Testis (tissue), 3 donors: ENCODE results near the gene LAMTOR1. TPM values are rescaled to one million over a fixed set of nuclear protein-coding genes. Genes with fewer than 3 reads are reported as not detected.
A peak's percentile ranks its signal among the peaks of the same experiment; 100 is the strongest.

Experiments
- DNase-seq: peaks from one replicate; pipeline ENCODE4 v3.0.0-alpha.2; 2019
- H3K27ac ChIP-seq, 2 donors: fragments of 200-600 bp; sonication (generic); one replicate each; pipeline ENCODE4 v1.5.1; 2019
- H3K27me3 ChIP-seq: fragments of 200-600 bp; sonication (generic); one replicate; pipeline ENCODE4 v1.5.1; 2019
- H3K36me3 ChIP-seq: fragments of 200-600 bp; sonication (generic); one replicate; pipeline ENCODE4 v1.5.1; 2017; ENCODE audit warnings: low read depth; ENCODE audit errors: missing control alignments
- H3K4me1 ChIP-seq: fragments of 200-600 bp; sonication (generic); one replicate; pipeline ENCODE4 v1.5.1; 2019
- H3K4me3 ChIP-seq, 2 donors: fragments of 200-600 bp; sonication (generic); one replicate each; pipeline ENCODE4 v1.5.1; 2017 to 2019
- H3K9me3 ChIP-seq: fragments of 200-600 bp; sonication (generic); one replicate; pipeline ENCODE4 v1.5.1; 2017
- POLR2A ChIP-seq: fragments of 450-650 bp; IDR thresholded peaks from one replicate; pipeline ENCODE4 v1.6.1; 2017; ENCODE audit warnings: antibody characterized with exemption, mild to moderate bottlenecking, moderate library complexity
- WGBS, 2 donors: methylation state at CpG; one replicate each; pipeline ENCODE4 v1.1.5; 2018; 5-methylcytosine and 5-hydroxymethylcytosine counted together
- intact Hi-C: fragments of 100-400 bp; cut with DNase I; formaldehyde crosslinking; loops from one replicate; pipeline ENCODE4 v1.15.1; 2023; ENCODE audit warnings: low total_unique reads
- polyA plus RNA-seq: library from polyadenylated mRNA; stranded (reverse); fragments of 350-450 nt; fragmentation: Illumina TruSeq; extraction: RNeasy Lipid Tissue Mini Kit (QIAGEN cat#74804); gene quantifications from one replicate; pipeline ENCODE4 v1.2.3, GENCODE V29; 2014; ENCODE audit warnings: low read depth, low replicate concordance; ENCODE audit not compliant: insufficient read depth
- total RNA-seq, 2 donors: library from RNA; depleted of rRNA; stranded (reverse); fragments of >200 nt; gene quantifications; one replicate each; pipeline ENCODE4 v1.2.3, GENCODE V29; 2016
- TF ChIP-seq, protein P1 (sequence below), 3 experiments: fragments of 450-650 bp in 2 of 3; fragments of 200-600 bp in 1 of 3; sonication (generic) in 1 of 3; IDR thresholded peaks; one replicate each; pipeline ENCODE4 v1.5.1; 2016 to 2019; ENCODE audit warnings: antibody characterized with exemption in 3 of 3, mild to moderate bottlenecking in 2 of 3, moderate library complexity in 1 of 3

LAMTOR1 gene
- total and polyA plus RNA-seq, 3 donors from 2014 or later, result 86.9 to 107 (median 89.0) TPM

DNA sequence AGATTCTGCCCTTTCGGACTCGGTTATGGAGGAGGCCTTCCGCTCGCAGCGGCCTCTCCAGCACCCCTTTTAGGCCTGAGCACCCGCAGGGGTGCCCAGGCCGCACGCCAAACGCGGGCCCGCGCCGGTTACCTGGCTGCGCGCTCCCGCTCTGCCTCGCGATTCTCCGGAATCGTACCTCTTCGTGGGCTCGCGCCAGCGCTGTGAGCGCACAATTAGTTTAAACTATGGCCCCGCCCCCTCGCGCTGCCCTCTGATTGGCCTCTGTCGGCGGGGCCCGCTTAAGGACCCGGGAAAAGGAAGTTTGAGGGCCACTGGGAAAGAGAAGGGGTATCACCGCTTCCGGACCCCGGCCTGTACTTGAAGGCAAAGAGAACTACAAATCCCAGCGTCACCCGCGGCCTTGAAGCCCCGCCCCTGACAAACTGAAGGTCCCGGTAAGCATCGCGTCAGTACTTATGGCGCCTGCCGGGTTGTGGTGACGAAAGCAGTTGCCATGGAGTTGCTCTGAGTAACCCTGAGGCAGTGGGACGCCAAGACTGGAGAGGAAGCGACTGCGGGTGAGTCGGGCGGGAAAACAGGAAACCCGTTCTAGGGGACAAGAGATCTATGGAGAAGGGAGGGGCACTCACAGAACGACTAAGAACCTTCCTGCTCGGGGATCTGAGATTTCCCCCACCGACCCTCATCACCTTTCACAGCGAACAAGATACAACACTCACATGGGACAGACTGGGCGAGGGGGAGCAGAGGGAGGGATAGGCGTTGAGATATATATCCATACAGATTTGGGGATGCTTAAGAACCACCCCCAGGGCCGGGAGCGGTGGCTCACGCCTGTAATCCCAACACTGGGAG lies 22.5 kb downstream of the LAMTOR1 start, which contains the start of the genes LRRC51 and NUMA1:
Gene LRRC51 (plus strand): TSS at position 525 of the 858 bp plus-strand sequence. CDS start 8,234 bp downstream, outside the sequence.
Gene NUMA1 (minus strand): TSS at position 217 of the 858 bp plus-strand sequence. CDS start 44,599 bp downstream, outside the sequence.
- WGBS, 2 donors, result 0% methylated on average over 22 to 60 of the region's 60 CpGs

DNA sequence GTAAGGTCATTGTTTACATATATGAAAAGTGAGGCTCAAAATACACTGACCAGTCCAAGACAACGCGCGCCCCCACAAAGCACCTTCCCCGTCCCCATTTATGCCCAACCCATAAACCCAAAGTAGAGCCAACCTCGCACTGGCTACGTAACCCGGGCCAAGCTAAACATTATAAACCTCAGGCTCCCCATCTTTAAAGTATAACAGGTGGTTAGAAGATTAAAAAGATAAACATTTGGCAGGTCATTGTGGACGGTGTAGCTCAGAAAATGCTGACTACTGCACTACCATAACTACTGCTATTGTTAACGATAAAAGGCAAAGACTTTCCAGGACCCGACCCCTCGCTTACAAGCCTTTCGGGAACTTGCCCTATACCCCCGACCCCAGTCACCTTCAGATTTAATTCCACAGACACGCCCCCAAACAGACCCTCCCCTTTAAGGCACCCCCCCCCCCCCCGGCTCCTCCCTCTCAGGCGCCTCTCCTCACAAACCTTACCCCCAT lies 23.2 kb downstream of the LAMTOR1 start:
- peak; percentile 29 for DNase-seq
- no peaks in the 10 kb centered on the region for H3K27me3 ChIP-seq
- no peaks in the 10 kb centered on the region for H3K36me3 ChIP-seq
- 1 to 5% methylated on average over 14 to 16 of the region's 16 CpGs for WGBS, 2 donors
- H3K27ac ChIP-seq, result peak overlapping the region; percentile 77 to 92
- no peak for TF ChIP-seq POLR2A
- TF ChIP-seq, protein P1, sequence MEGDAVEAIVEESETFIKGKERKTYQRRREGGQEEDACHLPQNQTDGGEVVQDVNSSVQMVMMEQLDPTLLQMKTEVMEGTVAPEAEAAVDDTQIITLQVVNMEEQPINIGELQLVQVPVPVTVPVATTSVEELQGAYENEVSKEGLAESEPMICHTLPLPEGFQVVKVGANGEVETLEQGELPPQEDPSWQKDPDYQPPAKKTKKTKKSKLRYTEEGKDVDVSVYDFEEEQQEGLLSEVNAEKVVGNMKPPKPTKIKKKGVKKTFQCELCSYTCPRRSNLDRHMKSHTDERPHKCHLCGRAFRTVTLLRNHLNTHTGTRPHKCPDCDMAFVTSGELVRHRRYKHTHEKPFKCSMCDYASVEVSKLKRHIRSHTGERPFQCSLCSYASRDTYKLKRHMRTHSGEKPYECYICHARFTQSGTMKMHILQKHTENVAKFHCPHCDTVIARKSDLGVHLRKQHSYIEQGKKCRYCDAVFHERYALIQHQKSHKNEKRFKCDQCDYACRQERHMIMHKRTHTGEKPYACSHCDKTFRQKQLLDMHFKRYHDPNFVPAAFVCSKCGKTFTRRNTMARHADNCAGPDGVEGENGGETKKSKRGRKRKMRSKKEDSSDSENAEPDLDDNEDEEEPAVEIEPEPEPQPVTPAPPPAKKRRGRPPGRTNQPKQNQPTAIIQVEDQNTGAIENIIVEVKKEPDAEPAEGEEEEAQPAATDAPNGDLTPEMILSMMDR (IDR thresholded peaks at IDR 0.05), result no peak
- H3K9me3 ChIP-seq, result no peaks in the 10 kb centered on the region
- H3K4me1 ChIP-seq, result peaks cover 15% of the 10 kb centered on the region
- intact Hi-C loops, result no loop called here
- H3K4me3 ChIP-seq, result peak overlapping the region; percentile 74 to 80

More for the DNA sequence above, 22.5 kb downstream of the LAMTOR1 start, which contains the start of the genes LRRC51 and NUMA1:
- H3K4me3 ChIP-seq, result peak within 1 kb of the TSS; percentile 74 to 80
- H3K9me3 ChIP-seq, result no peaks in the 10 kb centered on the region
- H3K36me3 ChIP-seq, result no peaks in the 10 kb centered on the region
- intact Hi-C loops, result no loop called here
- TF ChIP-seq, protein P1 (IDR thresholded peaks at IDR 0.05), result no peak
- no peak for TF ChIP-seq POLR2A
- H3K27ac ChIP-seq, result peak within 1 kb of the TSS; percentile 77 to 92
- DNase-seq, result peak; percentile 100
- no peaks in the 10 kb centered on the region for H3K27me3 ChIP-seq
- H3K4me1 ChIP-seq, result peaks cover 15% of the 10 kb centered on the region

DNA sequence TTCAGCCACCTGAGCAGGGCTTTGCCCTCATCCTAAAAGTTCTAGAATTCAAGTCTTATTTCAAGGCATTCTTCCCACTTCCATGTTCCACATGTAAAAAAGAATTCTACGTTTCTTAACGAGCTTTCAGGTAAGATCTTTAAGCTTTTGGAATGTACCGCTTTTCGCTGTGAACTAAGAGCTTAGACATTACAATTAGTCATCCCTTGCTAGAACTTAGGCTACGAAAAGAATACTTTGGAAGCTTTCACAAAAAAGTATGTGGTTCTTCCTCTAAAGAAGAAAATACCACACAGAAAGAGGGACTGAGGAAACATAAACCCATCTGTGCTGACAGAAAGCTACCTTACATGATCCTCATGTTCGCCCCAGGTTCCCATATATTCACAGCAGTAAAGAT lies 24.6 kb downstream of the LAMTOR1 start:
- DNase-seq, result no peak
- Histone ChIP-seq H3K27me3 (no peaks in the 10 kb centered on the region), H3K9me3 (no peaks in the 10 kb centered on the region), H3K4me1 (peaks cover 15% of the 10 kb centered on the region), H3K4me3 (no peak overlapping the region), H3K36me3 (no peaks in the 10 kb centered on the region), H3K27ac (no peak overlapping the region)
- TF ChIP-seq, protein P1 (IDR thresholded peaks at IDR 0.05), result no peak
- TF ChIP-seq POLR2A, result no peak
- intact Hi-C loops, result no loop called here
- WGBS, 2 donors, result 69 to 72% methylated on average over 6 of the region's 6 CpGs

DNA sequence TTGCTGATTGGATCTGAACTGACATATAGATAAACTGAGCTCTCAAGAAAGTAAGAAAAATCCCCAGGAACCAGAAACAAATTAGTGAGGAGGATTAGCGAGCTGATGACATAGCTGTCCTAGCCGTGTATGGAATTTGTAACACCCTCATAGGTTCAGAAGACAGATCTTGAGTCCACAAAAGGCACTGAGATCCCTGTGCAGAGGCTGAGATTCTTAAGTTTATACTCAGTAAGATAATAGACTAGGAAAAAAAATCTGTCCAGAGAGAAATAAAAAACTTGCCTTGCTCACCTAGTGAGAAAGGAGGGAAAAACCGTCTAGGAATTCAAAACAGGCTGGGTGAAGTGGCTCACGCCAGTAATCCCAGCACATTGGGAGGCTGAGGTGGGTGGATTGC lies 27.3 kb downstream of the LAMTOR1 start:
- intact Hi-C loops, result no loop called here
- H3K27ac ChIP-seq, result no peak overlapping the region
- TF ChIP-seq, protein P1 (IDR thresholded peaks at IDR 0.05), result no peak
- no peak for TF ChIP-seq POLR2A
- no peaks in the 10 kb centered on the region for H3K9me3 ChIP-seq
- H3K4me3 ChIP-seq, result no peak overlapping the region
- no peak for DNase-seq
- no peaks in the 10 kb centered on the region for H3K36me3 ChIP-seq
- no peaks in the 10 kb centered on the region for H3K27me3 ChIP-seq
- peaks cover 4% of the 10 kb centered on the region for H3K4me1 ChIP-seq
- 89 to 90% methylated on average over 4 of the region's 4 CpGs for WGBS, 2 donors
